Kasumi-1 (cell line): ENCODE measurements around the gene TBC1D22A.

Experiments used
- DNase-seq, 2 experiments: peaks; one replicate each; lab custom pipeline; 2025; lab: John Stamatoyannopoulos, UW

TBC1D22A gene

GRCh38 chr22:47190957-47191670 is 428.7 kb downstream of the TBC1D22A start:
- DNase-seq, result no peak

- no peak for DNase-seq
These were observed 429.5 kb downstream of the TBC1D22A start for GRCh38 chr22:47191671-47192650.

- DNase-seq, result no peak
These were observed 430.4 kb downstream of the TBC1D22A start for GRCh38 chr22:47192651-47193437.

DNA sequence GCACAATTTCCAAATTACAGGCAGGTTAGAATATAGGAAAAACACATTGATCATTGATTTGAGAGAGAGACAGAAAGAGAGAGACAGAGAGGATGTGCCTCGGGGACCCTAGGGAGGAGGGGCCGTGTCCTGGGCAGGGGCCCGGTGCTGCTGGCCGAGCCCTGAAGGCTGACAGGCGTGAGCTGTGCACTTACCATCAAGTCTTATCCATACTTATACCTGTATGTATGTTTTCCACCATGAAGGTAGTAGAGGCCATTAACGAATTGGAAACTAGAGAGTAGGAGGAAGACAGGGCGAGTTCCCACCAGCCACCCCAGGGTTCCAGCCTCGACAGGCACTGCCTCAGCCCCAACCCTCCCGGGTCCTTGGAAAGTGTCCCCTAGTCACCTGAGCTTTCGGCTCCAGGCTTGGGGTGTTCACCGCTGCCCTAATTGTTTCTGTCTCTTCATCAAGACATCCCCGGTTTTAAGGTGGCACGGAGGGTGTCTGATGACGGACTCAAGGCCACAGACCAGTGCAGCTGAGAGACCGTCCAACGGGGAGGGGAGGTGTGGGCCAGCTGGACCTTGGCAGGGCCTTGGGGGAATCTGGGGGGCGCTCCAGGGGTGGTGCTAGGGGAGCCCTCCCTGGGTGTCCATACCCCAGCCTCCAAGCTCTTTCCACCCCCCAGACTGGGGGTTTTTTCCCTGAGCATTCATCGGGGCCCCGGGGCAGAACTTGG is 431.3 kb downstream of the TBC1D22A start:
- DNase-seq, result no peak

DNA sequence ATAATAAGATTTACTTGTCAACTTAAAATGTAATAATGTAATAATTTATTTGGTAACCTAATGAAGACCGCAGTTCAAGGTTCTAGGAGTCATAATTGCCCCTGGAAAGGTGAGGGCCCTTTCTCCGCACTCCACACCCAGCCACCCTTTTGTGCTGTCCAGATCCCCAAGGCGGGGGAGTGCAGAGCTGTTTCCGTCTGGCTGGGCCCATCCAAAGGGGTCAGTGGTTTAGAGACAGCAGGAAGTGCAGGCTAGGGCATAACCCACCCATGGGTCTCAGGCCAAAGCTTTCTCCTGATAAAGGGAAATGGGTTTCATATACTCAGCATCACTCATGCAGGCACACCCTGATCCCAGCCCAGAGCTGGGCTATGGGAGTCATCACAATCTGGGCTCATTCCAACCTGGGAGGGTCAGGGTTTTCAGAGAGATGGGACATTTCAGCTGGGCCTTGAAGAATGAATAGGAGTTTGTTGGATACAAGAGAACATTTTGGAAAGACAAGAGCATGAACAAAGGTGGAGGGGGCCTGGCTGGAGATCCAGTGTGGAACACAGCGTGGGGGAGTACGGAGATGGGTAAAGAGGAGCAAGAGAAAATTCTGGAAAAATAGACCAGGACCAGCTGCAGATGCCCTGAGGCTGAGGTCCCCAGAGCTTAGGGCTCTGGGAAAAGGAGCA is 432.2 kb downstream of the TBC1D22A start:
- no peak for DNase-seq

DNA sequence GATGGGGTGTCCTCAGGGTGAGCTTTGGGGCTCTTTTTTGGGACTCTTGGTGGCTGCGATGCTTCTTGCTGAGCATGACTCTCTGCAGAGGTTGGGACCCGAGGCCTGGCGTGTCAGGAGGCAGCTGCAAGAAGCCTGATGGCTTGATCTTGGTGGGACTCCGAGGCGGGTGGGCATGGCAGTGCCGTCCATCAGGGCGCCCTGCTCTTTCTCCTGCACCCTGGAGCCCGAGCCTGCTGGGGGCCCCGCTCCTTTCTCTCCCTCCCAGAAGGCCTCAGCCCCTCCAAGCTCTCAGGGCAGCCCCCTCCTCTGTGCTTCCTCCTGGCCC is 432.7 kb downstream of the TBC1D22A start:
- no peak for DNase-seq

GRCh38 chr22:47195484-47196165 is 433.2 kb downstream of the TBC1D22A start:
- DNase-seq, result no peak

DNA sequence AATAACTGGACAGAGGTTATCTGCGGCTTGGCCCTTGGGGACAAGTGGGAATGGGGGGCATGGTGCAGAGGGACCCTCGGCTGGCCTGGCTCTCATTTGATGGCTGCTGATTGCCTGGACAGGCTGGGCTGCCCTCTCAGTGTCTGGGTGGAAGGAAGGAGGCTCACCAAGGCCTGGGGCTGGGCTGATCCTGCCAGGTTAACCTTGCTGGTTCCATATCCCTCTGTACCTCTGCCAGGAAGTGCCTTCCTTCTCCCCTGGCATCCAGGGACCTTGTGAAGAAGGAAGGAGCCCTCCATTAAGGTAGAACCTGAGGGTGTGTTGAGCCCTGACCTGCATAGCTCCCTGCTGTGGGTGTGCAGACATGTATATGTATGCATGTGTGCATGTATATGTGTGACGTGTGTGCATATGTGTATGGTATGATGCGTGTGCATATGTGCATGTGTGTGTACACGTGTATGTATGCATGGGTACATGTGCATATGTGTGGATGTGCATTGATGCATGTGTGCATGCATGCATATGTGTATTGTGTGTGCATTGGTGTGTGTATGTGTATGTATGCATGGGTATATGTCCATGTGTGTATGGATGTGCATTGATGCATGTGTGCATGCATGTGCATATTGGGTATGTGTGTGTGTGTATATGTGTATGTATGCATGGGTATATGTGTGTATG is 433.9 kb downstream of the TBC1D22A start:
- DNase-seq, result no peak

GRCh38 chr22:47196881-47197772 is 434.7 kb downstream of the TBC1D22A start:
- DNase-seq, result no peak

GRCh38 chr22:47197773-47198500 is 435.5 kb downstream of the TBC1D22A start:
- DNase-seq, result no peak

GRCh38 chr22:47198801-47199251 is 436.4 kb downstream of the TBC1D22A start:
- DNase-seq, result no peak

- no peak for DNase-seq
These were observed 437.0 kb downstream of the TBC1D22A start for GRCh38 chr22:47199261-47199978.

DNA sequence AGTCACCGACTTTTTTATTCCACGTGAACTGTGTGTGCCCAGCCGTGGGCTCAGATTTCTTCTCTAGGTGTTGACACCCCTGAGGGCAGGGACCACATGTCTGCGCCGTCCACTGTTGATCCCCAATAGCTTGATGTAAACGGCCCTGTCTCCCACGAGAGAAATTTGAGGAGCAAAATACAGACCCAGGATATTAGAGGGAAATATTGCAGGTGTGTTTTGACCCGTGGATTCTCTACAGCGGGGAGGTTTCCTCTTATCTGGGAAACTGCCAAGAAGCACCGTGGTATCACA is 437.5 kb downstream of the TBC1D22A start:
- no peak for DNase-seq

- DNase-seq, result no peak
These were observed 438.0 kb downstream of the TBC1D22A start for GRCh38 chr22:47200273-47201051.

DNA sequence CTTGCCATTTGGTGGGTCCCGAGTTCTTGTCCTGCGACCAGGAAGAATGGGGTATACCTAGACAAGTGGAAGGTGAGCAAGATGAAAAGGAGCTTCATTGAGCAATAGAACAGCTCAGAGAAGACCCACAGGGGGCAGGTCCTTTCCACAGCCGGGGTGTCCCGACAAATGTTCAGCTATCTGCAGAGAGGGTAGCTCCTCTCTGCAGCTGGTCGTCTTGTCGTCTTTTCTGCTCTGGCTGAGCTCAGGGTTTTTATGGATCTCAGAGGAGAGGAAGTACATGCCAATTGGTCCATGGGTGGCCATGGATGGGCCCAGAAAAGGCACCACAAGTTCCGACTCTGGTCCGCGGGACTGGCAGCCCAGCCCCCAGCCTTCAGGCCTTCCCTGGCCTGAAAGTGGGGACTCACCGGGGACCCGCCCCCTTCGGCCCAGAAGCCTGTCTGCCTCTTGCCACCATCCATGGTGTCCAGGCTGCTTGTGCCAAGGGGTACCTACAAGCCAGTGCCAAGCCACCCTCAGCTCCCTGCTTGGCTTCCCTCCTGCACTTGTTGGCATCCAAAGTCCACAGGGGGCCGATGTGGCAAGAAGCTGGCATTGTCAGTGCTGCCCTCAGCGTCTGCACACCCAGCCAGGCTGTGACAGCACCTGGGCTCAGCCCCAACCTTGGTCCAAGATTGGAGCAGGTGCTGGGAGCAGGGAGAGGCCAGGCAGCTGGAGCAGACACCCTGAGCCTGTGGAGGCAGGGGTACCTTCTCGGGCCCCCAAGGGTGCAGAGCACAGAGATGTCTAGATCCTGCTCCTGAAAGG is 438.9 kb downstream of the TBC1D22A start:
- DNase-seq, result no peak
